ENCODE results near the gene PPM1B. TPM values are rescaled to one million over a fixed set of nuclear protein-coding genes. Genes with fewer than 3 reads are reported as not detected.

PPM1B gene
- total RNA-seq, 1 donor from 2014 or later = 56.2 TPM

GRCh38 chr2:44186810-44187209, 18.1 kb downstream of the PPM1B start:
- H3K27ac ChIP-seq (replicated peaks) = no peak overlapping the region
- peaks cover 42% of the 10 kb centered on the region for H3K4me1 ChIP-seq
- intact Hi-C loops (cut with micrococcal nuclease) = no loop called here
- no peaks in the 10 kb centered on the region for H3K9me3 ChIP-seq (replicated peaks)
- DNase-seq = no peak
- no peaks in the 10 kb centered on the region for H3K36me3 ChIP-seq
- H3K4me3 ChIP-seq = no peak overlapping the region
- TF ChIP-seq, protein P1, sequence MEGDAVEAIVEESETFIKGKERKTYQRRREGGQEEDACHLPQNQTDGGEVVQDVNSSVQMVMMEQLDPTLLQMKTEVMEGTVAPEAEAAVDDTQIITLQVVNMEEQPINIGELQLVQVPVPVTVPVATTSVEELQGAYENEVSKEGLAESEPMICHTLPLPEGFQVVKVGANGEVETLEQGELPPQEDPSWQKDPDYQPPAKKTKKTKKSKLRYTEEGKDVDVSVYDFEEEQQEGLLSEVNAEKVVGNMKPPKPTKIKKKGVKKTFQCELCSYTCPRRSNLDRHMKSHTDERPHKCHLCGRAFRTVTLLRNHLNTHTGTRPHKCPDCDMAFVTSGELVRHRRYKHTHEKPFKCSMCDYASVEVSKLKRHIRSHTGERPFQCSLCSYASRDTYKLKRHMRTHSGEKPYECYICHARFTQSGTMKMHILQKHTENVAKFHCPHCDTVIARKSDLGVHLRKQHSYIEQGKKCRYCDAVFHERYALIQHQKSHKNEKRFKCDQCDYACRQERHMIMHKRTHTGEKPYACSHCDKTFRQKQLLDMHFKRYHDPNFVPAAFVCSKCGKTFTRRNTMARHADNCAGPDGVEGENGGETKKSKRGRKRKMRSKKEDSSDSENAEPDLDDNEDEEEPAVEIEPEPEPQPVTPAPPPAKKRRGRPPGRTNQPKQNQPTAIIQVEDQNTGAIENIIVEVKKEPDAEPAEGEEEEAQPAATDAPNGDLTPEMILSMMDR (IDR thresholded peaks at IDR 0.05; ENCODE audit: borderline replicate concordance) = no peak
- H3K27me3 ChIP-seq (ENCODE audit: low read depth) = no peaks in the 10 kb centered on the region

- Histone ChIP-seq H3K27ac (replicated peaks) (no peak overlapping the region), H3K4me1 (peaks cover 45% of the 10 kb centered on the region), H3K27me3 (ENCODE audit: low read depth) (no peaks in the 10 kb centered on the region), H3K9me3 (replicated peaks) (no peaks in the 10 kb centered on the region), H3K4me3 (no peak overlapping the region), H3K36me3 (no peaks in the 10 kb centered on the region)
- DNase-seq = no peak
- intact Hi-C loops (cut with micrococcal nuclease) = no loop called here
- TF ChIP-seq, protein P1 (IDR thresholded peaks at IDR 0.05; ENCODE audit: borderline replicate concordance) = no peak
Measured at GRCh38 chr2:44187251-44187650, 18.6 kb downstream of the PPM1B start.

DNA sequence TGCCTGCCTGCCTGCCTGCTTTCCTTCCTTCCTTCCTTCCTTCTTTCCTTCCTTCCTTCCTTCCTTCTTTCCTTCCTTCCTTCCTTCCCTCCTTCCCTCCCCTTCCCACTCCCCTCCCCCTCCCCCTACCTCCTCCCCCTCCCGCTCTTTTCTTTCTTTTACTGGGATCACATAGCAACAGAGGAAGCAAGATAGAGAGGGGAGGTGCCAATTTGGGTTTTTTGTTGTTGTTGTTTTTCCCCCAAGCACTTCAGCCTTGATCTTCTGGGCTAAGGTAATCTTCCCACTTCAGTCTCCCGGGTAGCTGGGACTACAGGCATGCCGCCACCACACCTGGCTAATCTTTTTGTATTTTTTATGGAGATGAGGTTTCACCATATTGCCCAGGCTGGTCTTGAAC, 20.0 kb downstream of the PPM1B start:
- DNase-seq = no peak
- Histone ChIP-seq H3K36me3 (no peaks in the 10 kb centered on the region), H3K27me3 (ENCODE audit: low read depth) (no peaks in the 10 kb centered on the region), H3K9me3 (replicated peaks) (no peaks in the 10 kb centered on the region), H3K4me1 (peaks cover 40% of the 10 kb centered on the region), H3K4me3 (no peak overlapping the region), H3K27ac (replicated peaks) (no peak overlapping the region)
- intact Hi-C loops (cut with micrococcal nuclease) = no loop called here
- TF ChIP-seq, protein P1 (IDR thresholded peaks at IDR 0.05; ENCODE audit: borderline replicate concordance) = no peak

GRCh38 chr2:44189104-44189503, 20.4 kb downstream of the PPM1B start:
- intact Hi-C loops (cut with micrococcal nuclease) = no loop called here
- no peak overlapping the region for H3K27ac ChIP-seq (replicated peaks)
- DNase-seq = no peak
- H3K9me3 ChIP-seq (replicated peaks) = no peaks in the 10 kb centered on the region
- peaks cover 37% of the 10 kb centered on the region for H3K4me1 ChIP-seq
- H3K36me3 ChIP-seq = no peaks in the 10 kb centered on the region
- TF ChIP-seq, protein P1 (IDR thresholded peaks at IDR 0.05; ENCODE audit: borderline replicate concordance) = no peak
- no peaks in the 10 kb centered on the region for H3K27me3 ChIP-seq (ENCODE audit: low read depth)
- H3K4me3 ChIP-seq = no peak overlapping the region

DNA sequence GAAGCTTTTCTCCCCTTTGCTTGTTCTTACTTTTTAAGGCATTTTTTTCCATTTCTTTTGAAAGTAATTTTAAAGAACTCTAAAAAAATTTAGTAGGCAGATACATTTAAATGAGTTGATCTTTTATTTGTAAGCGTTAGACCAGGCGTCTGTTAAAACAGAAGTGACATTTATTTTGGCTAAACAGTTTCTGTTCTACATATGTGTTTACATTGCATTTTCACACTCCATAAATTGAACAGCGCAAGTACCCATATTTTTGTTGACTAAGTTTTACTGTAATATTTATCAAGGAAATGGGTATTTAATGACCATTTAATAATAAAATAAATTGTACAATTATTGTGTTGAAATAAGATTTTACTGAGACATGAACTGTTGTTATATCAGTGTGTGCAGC, 21.9 kb downstream of the PPM1B start:
- H3K9me3 ChIP-seq (replicated peaks) = no peaks in the 10 kb centered on the region
- TF ChIP-seq, protein P1 (IDR thresholded peaks at IDR 0.05; ENCODE audit: borderline replicate concordance) = no peak
- H3K4me3 ChIP-seq = no peak overlapping the region
- no peaks in the 10 kb centered on the region for H3K27me3 ChIP-seq (ENCODE audit: low read depth)
- H3K36me3 ChIP-seq = no peaks in the 10 kb centered on the region
- no peak for DNase-seq
- intact Hi-C loops (cut with micrococcal nuclease) = no loop called here
- H3K4me1 ChIP-seq = peaks cover 23% of the 10 kb centered on the region
- H3K27ac ChIP-seq (replicated peaks) = no peak overlapping the region

GRCh38 chr2:44191739-44192138, 23.1 kb downstream of the PPM1B start:
- intact Hi-C loops (cut with micrococcal nuclease) = no loop called here
- no peaks in the 10 kb centered on the region for H3K9me3 ChIP-seq (replicated peaks)
- TF ChIP-seq, protein P1 (IDR thresholded peaks at IDR 0.05; ENCODE audit: borderline replicate concordance) = no peak
- H3K27me3 ChIP-seq (ENCODE audit: low read depth) = no peaks in the 10 kb centered on the region
- no peaks in the 10 kb centered on the region for H3K36me3 ChIP-seq
- peaks cover 18% of the 10 kb centered on the region for H3K4me1 ChIP-seq
- no peak overlapping the region for H3K4me3 ChIP-seq
- no peak overlapping the region for H3K27ac ChIP-seq (replicated peaks)
- DNase-seq = no peak

Measured in left ventricle myocardium inferior (tissue), 1 donor.